Right lobe of liver (tissue), 6 donors: ENCODE data around the gene ANKRD23. TPM values are rescaled to one million over a fixed set of nuclear protein-coding genes. Genes with fewer than 3 reads are reported as not detected.

Experiments used
- ATAC-seq, 4 donors: fragments of 200-7000 bp; cut with Tn5 transposase; one replicate each; pipeline ENCODE4 v1.9.1; 2020; ENCODE audit warnings: mild to moderate bottlenecking in 4 of 4, moderate library complexity in 4 of 4
- DNase-seq, 3 donors: peaks; one replicate each; pipeline ENCODE4 v3.0.0-alpha.2; 2020
- H3K27ac ChIP-seq, 3 donors: fragments of 200-600 bp; one replicate each; pipeline ENCODE4 v1.8.0; 2022
- H3K27me3 ChIP-seq, 2 donors: fragments of 200-600 bp; one replicate each; pipeline ENCODE4 v1.8.0; 2022
- H3K36me3 ChIP-seq, 4 donors: fragments of 200-600 bp; sonication (generic) in 1 of 4; one replicate each; pipeline versions ENCODE4 v1.5.1 to v1.8.0; 2017 to 2022; ENCODE audit warnings: control low read depth in 1 of 4
- H3K4me1 ChIP-seq, 4 donors: fragments of 200-600 bp; sonication (generic) in 1 of 4; one replicate each; pipeline versions ENCODE4 v1.5.1 to v1.8.0; 2017 to 2022; ENCODE audit warnings: control low read depth in 1 of 4
- H3K4me3 ChIP-seq, 3 donors: fragments of 200-600 bp; one replicate each; pipeline ENCODE4 v1.8.0; 2022
- H3K9me3 ChIP-seq, 4 donors: fragments of 200-600 bp; sonication (generic) in 1 of 4; one replicate each; pipeline versions ENCODE4 v1.5.1 to v1.8.0; 2017 to 2022; ENCODE audit warnings: control low read depth in 1 of 4
- CTCF ChIP-seq, 4 donors: fragments of 200-600 bp in 3 of 4; fragments of 450-650 bp in 1 of 4; IDR thresholded peaks; one replicate each; pipeline versions ENCODE4 v1.5.1 to v1.8.0; 2016 to 2022; ENCODE audit warnings: antibody characterized with exemption in 4 of 4, mild to moderate bottlenecking in 2 of 4
- POLR2A ChIP-seq: fragments of 450-650 bp; IDR thresholded peaks from one replicate; pipeline ENCODE4 v1.6.1; 2017; ENCODE audit warnings: antibody characterized with exemption, mild to moderate bottlenecking
- WGBS: methylation state at CpG from one replicate; pipeline ENCODE4 v1.1.6; 2018; ENCODE audit warnings: low coverage, low lambda C conversion rate; ENCODE audit not compliant: insufficient coverage; ENCODE audit errors: missing lambda C conversion rate; 5-methylcytosine and 5-hydroxymethylcytosine counted together
- intact Hi-C, 2 donors: fragments of 100-400 bp; cut with DNase I; formaldehyde crosslinking; loops; one replicate each; pipeline versions ENCODE4 v1.11.2 to v1.14.1; 2022
- long read RNA-seq: library from polyadenylated mRNA; unstranded; transcript quantifications from one replicate; pipeline ENCODE4 v2.0.0, GENCODE V29; 2019
- total RNA-seq, 6 experiments: library from RNA; depleted of rRNA in 2 of 6; stranded (reverse); fragments of >200 nt in 2 of 6; fragmentation: NEBNext Ultra II Directional in 3 of 6; extraction: Animal tissue kit (Norgen Biotek cat#: 25700) in 3 of 6; gene quantifications; one replicate each; pipeline versions ENCODE4 v1.1.0 to v1.2.4, GENCODE V29; 2016 to 2023
- donor health status: DM: no; HTN: yes; CAD: no.
- donor health status: DM: no; HTN: no; CAD: no.
- donor health status: DM: no; HTN: no; CAD: no.
- donor health status: DM: no; HTN: yes; CAD: no.
- donor health status: DM: no; HTN: yes; CAD: no.

The ANKRD23 gene
- total RNA-seq = 1 to 10 TPM in 5 of 6 experiments, under 1 TPM in 1; 0.98 to 4.0 (median 2.7) TPM
- long read RNA-seq = 0 reads

DNA sequence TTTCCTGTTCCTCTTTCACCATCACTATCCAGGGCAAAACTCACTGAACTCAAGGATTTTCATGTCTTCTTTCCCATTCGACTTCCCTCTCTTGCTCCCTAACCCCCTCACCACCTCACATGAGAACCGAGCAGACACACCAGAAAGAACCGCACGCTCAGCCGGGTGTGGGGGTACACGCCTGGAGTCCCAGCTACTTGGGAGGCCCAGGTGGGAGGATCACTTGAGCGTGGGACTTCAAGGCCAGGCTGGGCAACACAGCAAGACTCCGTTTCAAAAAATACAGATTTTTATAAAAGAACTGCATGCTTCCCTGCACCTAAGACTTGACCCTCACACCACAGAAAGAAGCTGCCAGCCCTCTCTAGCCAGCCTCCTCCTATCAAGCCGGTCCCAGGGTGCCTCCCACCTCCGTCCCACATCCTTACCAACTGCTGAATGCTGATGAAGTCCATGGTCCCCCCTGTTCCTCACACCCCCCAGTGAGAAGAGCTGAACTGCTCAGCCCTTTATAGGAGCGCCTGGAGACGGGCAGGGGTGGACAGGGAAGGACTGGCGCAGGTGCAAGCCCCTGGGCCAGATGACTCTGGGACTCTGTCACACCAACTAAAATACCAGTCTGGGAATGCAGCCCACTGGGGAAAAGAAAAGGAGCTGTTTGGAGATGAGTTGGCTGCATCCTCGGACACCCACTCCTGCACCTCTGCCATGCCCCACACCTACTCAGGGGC lies at the start of gene ANKRD23:
Gene ANKRD23, minus strand, starts transcription at position 484 of the 731 bp plus-strand sequence. Its CDS starts 29 bp downstream, at position 455.
- ATAC-seq = no peak
- Histone ChIP-seq H3K9me3 (no peaks in the 10 kb centered on the region), H3K4me1 (peaks cover 0 to 11% (median 5%) of the 10 kb centered on the region in 4 donors), H3K36me3 (peaks cover 0 to 11% (median 3%) of the 10 kb centered on the region in 4 donors), H3K27me3 (no peaks in the 10 kb centered on the region), H3K27ac (no peak within 1 kb of the TSS), H3K4me3 (no peak within 1 kb of the TSS)
- DNase-seq = no peak
- WGBS = 87% methylated on average over 10 of the region's 14 CpGs
- intact Hi-C loops = no loop called here
- TF ChIP-seq CTCF (IDR thresholded peaks at IDR 0.05) (no peak), POLR2A (no peak)

- no peaks in the 10 kb centered on the region for H3K27me3 ChIP-seq
- H3K4me1 ChIP-seq = no peaks in the 10 kb centered on the region
- H3K27ac ChIP-seq = no peak overlapping the region
Measured at GRCh38 chr2:96891591-96892333, 47.9 kb upstream of the ANKRD23 start.

GRCh38 chr2:96890726-96891385 lies 47.0 kb upstream of the ANKRD23 start:
- WGBS = 58% methylated on average over 6 of the region's 6 CpGs
- ATAC-seq = no peak

More at GRCh38 chr2:96891591-96892333, 47.9 kb upstream of the ANKRD23 start:
- TF ChIP-seq CTCF (IDR thresholded peaks at IDR 0.05) (no peak), POLR2A (no peak)
- no peak overlapping the region for H3K4me3 ChIP-seq
- whole genome bisulfite sequencing = 54% methylated on average over 3 of the region's 11 CpGs
- H3K9me3 ChIP-seq = no peaks in the 10 kb centered on the region
- DNase-seq = no peak
- ATAC-seq = peak; percentile 58 to 71 (median 65)
- H3K36me3 ChIP-seq = no peaks in the 10 kb centered on the region
- intact Hi-C loops = no loop called here

More at GRCh38 chr2:96890726-96891385, 47.0 kb upstream of the ANKRD23 start:
- no peak for DNase-seq
- Histone ChIP-seq H3K4me1 (no peaks in the 10 kb centered on the region), H3K9me3 (no peaks in the 10 kb centered on the region), H3K4me3 (no peak overlapping the region), H3K27me3 (no peaks in the 10 kb centered on the region), H3K36me3 (no peaks in the 10 kb centered on the region), H3K27ac (no peak overlapping the region)
- no peak for TF ChIP-seq CTCF (IDR thresholded peaks at IDR 0.05)
- TF ChIP-seq POLR2A = no peak
- intact Hi-C loops = no loop called here
